ENCODE data around the gene SRSF8. TPM values are rescaled to one million over a fixed set of nuclear protein-coding genes. Genes with fewer than 3 reads are reported as not detected.

The SRSF8 gene
- total RNA-seq, 1 experiment from 2014 or later, result 31.0 TPM

- no peak for TF ChIP-seq CTCF (IDR thresholded peaks at IDR 0.05 in 2 of 3, conservative IDR thresholded peaks at IDR 0.05 in 1 of 3; ENCODE audit: borderline replicate concordance in 1 of 3, insufficient read depth in 1 of 3, low read depth in 2 of 3, low read length in 2 of 3)
- TF ChIP-seq ZNF274 (IDR thresholded peaks at IDR 0.05; ENCODE audit: low read depth, low read length), result no peak
- no peak for TF ChIP-seq ZBTB33 (IDR thresholded peaks at IDR 0.05; ENCODE audit: extremely low read depth, insufficient replicate concordance, low read length)
Observed at GRCh38 chr11:95086151-95086550, 19.4 kb downstream of the SRSF8 start (continued).

- no peak overlapping the region for H3K4me2 ChIP-seq (ENCODE audit: low read length)
- no peak for ATAC-seq
- DNase-seq (ENCODE audit: low read depth, low spot score), result no peak
- no TSS peak for BruUV-seq (replicated peaks)
- H3K27me3 ChIP-seq (ENCODE audit: insufficient read depth, low read length), result no peaks in the 10 kb centered on the region
- no peaks in the 10 kb centered on the region for H4K20me1 ChIP-seq (ENCODE audit: insufficient read depth)
- no peaks in the 10 kb centered on the region for H3K9me3 ChIP-seq (ENCODE audit: control insufficient read depth in 1 of 2, insufficient read depth in 1 of 2, low read depth in 1 of 2, low read length in 2 of 2)
- H3K9me2 ChIP-seq (ENCODE audit: insufficient read depth), result no peaks in the 10 kb centered on the region
- H3K27ac ChIP-seq (ENCODE audit: low read depth, low read length), result no peak overlapping the region
- no peaks in the 10 kb centered on the region for H3K36me3 ChIP-seq (ENCODE audit: control insufficient read depth in 1 of 2, insufficient read depth in 2 of 2, low read length in 2 of 2)
- H3K4me1 ChIP-seq (ENCODE audit: control insufficient read depth in 1 of 2, insufficient read depth in 2 of 2, low read length in 2 of 2), result peaks cover 27 to 38% of the 10 kb centered on the region in 2 experiments
- RAD21 ChIA-PET (ENCODE audit: low non-redundant PET in 1 of 2, low total read pairs in 2 of 2, uncharacterized antibody in 2 of 2, unreplicated experiment in 2 of 2), result no interaction called here
- peaks cover 12% of the 10 kb centered on the region; the same call in 1 of the 2 replicates for H3K79me2 ChIP-seq (ENCODE audit: insufficient read depth, low read length)
- CTCF ChIA-PET, result interaction anchor here (1.1 kb wide), 1 partner anchor 15 kb away, joined by 3 read pairs; no protein-coding TSS in a partner anchor
- H3K9ac ChIP-seq (ENCODE audit: low read length), result no peak overlapping the region
- intact Hi-C loops (cut with micrococcal nuclease), result no loop called here
- H3K4me3 ChIP-seq (replicated peaks in 1 of 2; ENCODE audit: low read depth in 1 of 2, low read length in 2 of 2), result no peak overlapping the region
- no peak overlapping the region for H2AFZ ChIP-seq (ENCODE audit: low read depth, low read length, poor library complexity, severe bottlenecking)
- POLR2A ChIA-PET, result interaction anchor here (1.4 kb wide), 1 partner anchor 20 kb away, joined by 3 read pairs; the partner anchor contains the start of gene SRSF8
- TF ChIP-seq ELF1 (IDR thresholded peaks at IDR 0.05; ENCODE audit: borderline replicate concordance, low read depth) (no peak), SP1 (IDR thresholded peaks at IDR 0.05; ENCODE audit: low read depth) (no peak), YY1 (IDR thresholded peaks at IDR 0.05; ENCODE audit: extremely low read depth, insufficient replicate concordance, low read depth, low read length) (no peak), ZNF274 (IDR thresholded peaks at IDR 0.05; ENCODE audit: low read depth, low read length) (no peak), CTCF (IDR thresholded peaks at IDR 0.05 in 2 of 3, conservative IDR thresholded peaks at IDR 0.05 in 1 of 3; ENCODE audit: borderline replicate concordance in 1 of 3, insufficient read depth in 1 of 3, low read depth in 2 of 3, low read length in 2 of 3) (no peak), JUND (IDR thresholded peaks at IDR 0.05) (no peak), ZBTB33 (IDR thresholded peaks at IDR 0.05; ENCODE audit: extremely low read depth, insufficient replicate concordance, low read length) (no peak), EZH2 (IDR thresholded peaks at IDR 0.05) (no peak), POLR2AphosphoS5 (IDR thresholded peaks at IDR 0.05; ENCODE audit: low read depth, low read length) (no peak), EGR1 (IDR thresholded peaks at IDR 0.05; ENCODE audit: low read depth) (no peak), SIN3A (IDR thresholded peaks at IDR 0.05; ENCODE audit: low read depth) (no peak), SRF (IDR thresholded peaks at IDR 0.05; ENCODE audit: low read depth) (no peak), CEBPB (IDR thresholded peaks at IDR 0.05; ENCODE audit: low read depth) (no peak), RAD21 (IDR thresholded peaks at IDR 0.05; ENCODE audit: low read depth) (no peak), CBX3 (IDR thresholded peaks at IDR 0.05; ENCODE audit: low read depth) (no peak)
Observed at GRCh38 chr11:95086836-95087570, 20.3 kb downstream of the SRSF8 start.
